ENCODE data around the gene ABCC4.
"Not testable (repeated sequence)": the region's sequence is repeated elsewhere in the genome, so short reads cannot be mapped to it uniquely, and the experiment has no call there.

ABCC4 gene

GRCh38 chr13:95296326-95296925 is 4.8 kb downstream of the ABCC4 start:
- peak; percentile 34 for DNase-seq

GRCh38 chr13:95295026-95295425 is 6.2 kb downstream of the ABCC4 start:
- no peak for DNase-seq

- DNase-seq, result no peak
These were observed 8.6 kb downstream of the ABCC4 start for GRCh38 chr13:95292622-95293021.

- not testable (repeated sequence) for DNase-seq
These were observed 11.3 kb downstream of the ABCC4 start for GRCh38 chr13:95289901-95290300.

GRCh38 chr13:95289020-95289444 is 12.2 kb downstream of the ABCC4 start:
- DNase-seq, result peak; percentile 17

- no peak for DNase-seq
These were observed 16.8 kb downstream of the ABCC4 start for GRCh38 chr13:95284436-95284835.

GRCh38 chr13:95279016-95279415 is 22.2 kb downstream of the ABCC4 start:
- no peak for DNase-seq

GRCh38 chr13:95276037-95276505 is 25.2 kb downstream of the ABCC4 start:
- no peak for DNase-seq

- no peak for DNase-seq
These were observed 25.8 kb downstream of the ABCC4 start for GRCh38 chr13:95275322-95276036.

GRCh38 chr13:95273592-95274132 is 27.6 kb downstream of the ABCC4 start:
- DNase-seq, result not testable (repeated sequence)

- not testable (repeated sequence) for DNase-seq
These were observed 29.2 kb downstream of the ABCC4 start for GRCh38 chr13:95272076-95272475.

- DNase-seq, result no peak
These were observed 31.5 kb downstream of the ABCC4 start for GRCh38 chr13:95269756-95270155.

GRCh38 chr13:95268343-95269065 is 32.7 kb downstream of the ABCC4 start:
- not testable (repeated sequence) for DNase-seq

- no peak for DNase-seq
These were observed 33.4 kb downstream of the ABCC4 start for GRCh38 chr13:95267662-95268342.

GRCh38 chr13:95264225-95264624 is 37.0 kb downstream of the ABCC4 start:
- DNase-seq, result no peak

- DNase-seq, result no peak
These were observed 38.3 kb downstream of the ABCC4 start for GRCh38 chr13:95262837-95263384.

- no peak for DNase-seq
These were observed 39.3 kb downstream of the ABCC4 start for GRCh38 chr13:95261956-95262355.

- no peak for DNase-seq
These were observed 41.2 kb downstream of the ABCC4 start for GRCh38 chr13:95260031-95260525.

GRCh38 chr13:95258619-95259194 is 42.5 kb downstream of the ABCC4 start:
- no peak for DNase-seq

- no peak for DNase-seq
These were observed 43.2 kb downstream of the ABCC4 start for GRCh38 chr13:95258098-95258497.

GRCh38 chr13:95256091-95256490 is 45.2 kb downstream of the ABCC4 start:
- no peak for DNase-seq
